GM20431 (cell line): ENCODE data around the gene EDA.

Experiments used
- in situ Hi-C: fragments of 300-500 bp; cut with MseI, MboI; formaldehyde crosslinking; loops from one replicate; pipeline ENCODE4 v1.15.0; 2020; ENCODE audit warnings: low sequenced_read_pairs; ENCODE audit not compliant: unreplicated experiment

Gene EDA

GRCh38 chrX:70012756-70013155, 396.8 kb downstream of the EDA start:
- in situ Hi-C loops: no loop called here

- in situ Hi-C loops: no loop called here
These were observed 397.8 kb downstream of the EDA start for GRCh38 chrX:70013466-70014381.

GRCh38 chrX:70016513-70016912, 400.6 kb downstream of the EDA start:
- in situ Hi-C loops: no loop called here

GRCh38 chrX:70022616-70023015, 406.7 kb downstream of the EDA start:
- in situ Hi-C loops: no loop called here

GRCh38 chrX:70025464-70025863, 409.6 kb downstream of the EDA start:
- in situ Hi-C loops: no loop called here

- in situ Hi-C loops: no loop called here
These were observed 410.4 kb downstream of the EDA start for GRCh38 chrX:70026112-70026850.

- in situ Hi-C loops: no loop called here
These were observed 410.9 kb downstream of the EDA start for GRCh38 chrX:70026851-70027200.

- in situ Hi-C loops: no loop called here
These were observed 413.9 kb downstream of the EDA start for GRCh38 chrX:70029863-70030262.

GRCh38 chrX:70030301-70030767, 414.4 kb downstream of the EDA start:
- in situ Hi-C loops: no loop called here

GRCh38 chrX:70032792-70033191, 416.9 kb downstream of the EDA start:
- in situ Hi-C loops: no loop called here

- in situ Hi-C loops: no loop called here
These were observed 417.6 kb downstream of the EDA start for GRCh38 chrX:70033348-70034051.

- in situ Hi-C loops: no loop called here
These were observed 418.7 kb downstream of the EDA start for GRCh38 chrX:70034646-70035045.

- in situ Hi-C loops: no loop called here
These were observed 422.6 kb downstream of the EDA start for GRCh38 chrX:70038515-70038914.

- in situ Hi-C loops: no loop called here
These were observed 423.0 kb downstream of the EDA start for GRCh38 chrX:70038951-70039350.

- in situ Hi-C loops: no loop called here
These were observed 423.8 kb downstream of the EDA start for GRCh38 chrX:70039758-70040157.

GRCh38 chrX:70041993-70042392, 426.1 kb downstream of the EDA start:
- in situ Hi-C loops: no loop called here

- in situ Hi-C loops: no loop called here
These were observed 426.8 kb downstream of the EDA start for GRCh38 chrX:70042399-70043371.

- in situ Hi-C loops: no loop called here
These were observed 427.8 kb downstream of the EDA start for GRCh38 chrX:70043685-70044084.

- in situ Hi-C loops: no loop called here
These were observed 428.8 kb downstream of the EDA start for GRCh38 chrX:70044541-70045245.
